CD14-positive monocyte (primary cell): ENCODE results near the gene SMCO4. TPM values are rescaled to one million over a fixed set of nuclear protein-coding genes. Genes with fewer than 3 reads are reported as not detected.

Experiments
- DNase-seq, 3 donors: peaks; one replicate each; pipeline ENCODE4 v3.0.0-alpha.2; 2011 to 2022
- H2AFZ ChIP-seq: 2 replicates; pipeline ENCODE4 v1.6.0; 2012; ENCODE audit warnings: mild to moderate bottlenecking, low read depth, low read length, inconsistent platforms; ENCODE audit not compliant: insufficient read depth, poor library complexity, severe bottlenecking
- H3K27ac ChIP-seq, 2 donors: 1 replicate in 1 of 2; 2 replicates in 1 of 2; pipeline ENCODE4 v1.5.1; 2012 to 2013; ENCODE audit warnings: low read length in 2 of 2, control low read depth in 1 of 2, inconsistent platforms in 1 of 2, low read depth in 1 of 2, mild to moderate bottlenecking in 1 of 2
- H3K27me3 ChIP-seq, 2 donors: one replicate each; pipeline versions ENCODE4 v1.6.0 to v1.6.1; 2011 to 2013; ENCODE audit warnings: low read length in 2 of 2; ENCODE audit not compliant: control insufficient read depth in 2 of 2, insufficient read depth in 2 of 2
- H3K36me3 ChIP-seq, 2 donors: replicated peaks in 1 of 2; 1 replicate in 1 of 2; 2 replicates in 1 of 2; pipeline versions ENCODE4 v1.5.1 to v1.6.1; 2012 to 2013; ENCODE audit warnings: low read length in 2 of 2, control low read depth in 1 of 2, inconsistent platforms in 1 of 2, mild to moderate bottlenecking in 1 of 2; ENCODE audit not compliant: insufficient read depth in 2 of 2, control insufficient read depth in 1 of 2
- H3K4me1 ChIP-seq, 2 donors: 1 replicate in 1 of 2; 2 replicates in 1 of 2; pipeline versions ENCODE4 v1.5.1 to v1.6.1; 2012 to 2013; ENCODE audit warnings: low read length in 2 of 2, control low read depth in 1 of 2, inconsistent platforms in 1 of 2, mild to moderate bottlenecking in 1 of 2, moderate library complexity in 1 of 2; ENCODE audit not compliant: insufficient read depth in 2 of 2, control insufficient read depth in 1 of 2
- H3K4me2 ChIP-seq: replicated peaks from 2 replicates; pipeline ENCODE3; 2012; ENCODE audit warnings: low read length, moderate library complexity, mild to moderate bottlenecking; ENCODE audit not compliant: poor library complexity, severe bottlenecking; ENCODE audit errors: extremely low read depth
- H3K4me3 ChIP-seq, 3 experiments: fragments of 200-600 bp in 1 of 3; sonication (generic) in 1 of 3; replicated peaks in 1 of 3; 1 replicate in 2 of 3; 2 replicates in 1 of 3; pipeline ENCODE4 v1.5.1; 2011 to 2013; ENCODE audit warnings: low read length in 3 of 3, mild to moderate bottlenecking in 3 of 3, control low read depth in 2 of 3, low read depth in 2 of 3, inconsistent platforms in 1 of 3, moderate library complexity in 1 of 3
- H3K79me2 ChIP-seq: 2 replicates; pipeline ENCODE4 v1.6.0; 2012; ENCODE audit warnings: mild to moderate bottlenecking, control low read depth, inconsistent platforms, low read length, moderate library complexity; ENCODE audit not compliant: insufficient read depth
- H3K9ac ChIP-seq: 2 replicates; pipeline ENCODE4 v1.6.0; 2017; ENCODE audit warnings: low read length, mild to moderate bottlenecking; ENCODE audit not compliant: insufficient read depth, poor library complexity, severe bottlenecking
- H3K9me3 ChIP-seq, 2 donors: replicated peaks in 1 of 2; 1 replicate in 1 of 2; 2 replicates in 1 of 2; pipeline versions ENCODE4 v1.5.1 to v1.6.1; 2012 to 2013; ENCODE audit warnings: low read length in 2 of 2, control low read depth in 1 of 2; ENCODE audit not compliant: control insufficient read depth in 1 of 2, insufficient read depth in 1 of 2
- H4K20me1 ChIP-seq: 2 replicates; pipeline ENCODE4 v1.6.0; 2012; ENCODE audit warnings: mild to moderate bottlenecking, low read length, control low read depth, moderate library complexity; ENCODE audit not compliant: insufficient read depth
- H3K27ac Mint-ChIP-seq, 7 donors: one replicate each; pipeline ENCODE4 v1.8.0; 2020; ENCODE audit warnings: mild to moderate bottlenecking in 7 of 7, mixed read lengths in 7 of 7, moderate library complexity in 6 of 7, inconsistent platforms in 2 of 7
- H3K27me3 Mint-ChIP-seq, 3 donors: one replicate each; pipeline ENCODE4 v1.8.0; 2021 to 2022; ENCODE audit warnings: low read depth in 3 of 3, mild to moderate bottlenecking in 3 of 3, mixed read lengths in 3 of 3, moderate library complexity in 3 of 3, inconsistent platforms in 1 of 3
- H3K36me3 Mint-ChIP-seq, 2 donors: one replicate each; pipeline ENCODE4 v1.8.0; 2020; ENCODE audit warnings: mixed read lengths in 2 of 2, inconsistent platforms in 1 of 2, mild to moderate bottlenecking in 1 of 2
- H3K4me1 Mint-ChIP-seq: one replicate; pipeline ENCODE4 v1.8.0; 2020; ENCODE audit warnings: mild to moderate bottlenecking, mixed read lengths
- H3K4me3 Mint-ChIP-seq, 2 donors: one replicate each; pipeline ENCODE4 v1.8.0; 2020; ENCODE audit warnings: mild to moderate bottlenecking in 2 of 2, mixed read lengths in 2 of 2, moderate library complexity in 1 of 2
- H3K9me3 Mint-ChIP-seq, 7 donors: one replicate each; pipeline ENCODE4 v1.8.0; 2020 to 2022; ENCODE audit warnings: mixed read lengths in 7 of 7, mild to moderate bottlenecking in 6 of 7, moderate library complexity in 6 of 7, inconsistent platforms in 2 of 7
- WGBS: methylation state at CpG from one replicate; pipeline ENCODE4 v1.1.5; 2013; ENCODE audit warnings: missing lambda C conversion rate; ENCODE audit not compliant: insufficient coverage; 5-methylcytosine and 5-hydroxymethylcytosine counted together
- intact Hi-C, 2 donors: fragments of 100-400 bp; cut with micrococcal nuclease; formaldehyde crosslinking; loops; one replicate each; pipeline versions ENCODE4 v1.15.0 to v1.15.1; 2023
- polyA plus RNA-seq, 3 donors: library from polyadenylated mRNA; depleted of rRNA in 1 of 3; unstranded in 2 of 3; stranded (reverse) in 1 of 3; fragments of 300-500 nt in 2 of 3; fragments of >200 nt in 1 of 3; fragmentation: Illumina TruSeq in 2 of 3; gene quantifications; 1 replicate in 2 of 3; 2 replicates in 1 of 3; pipeline ENCODE4 v1.2.3, GENCODE V29; 2012 to 2021
- TF ChIP-seq, protein P1 (sequence below): fragments of 200-600 bp; IDR thresholded peaks from one replicate; pipeline ENCODE4 v1.8.0; 2022; ENCODE audit warnings: antibody characterized with exemption, mild to moderate bottlenecking

Gene SMCO4
- polyA plus RNA-seq, 3 donors, result 110 to 242 (median 169) TPM

DNA sequence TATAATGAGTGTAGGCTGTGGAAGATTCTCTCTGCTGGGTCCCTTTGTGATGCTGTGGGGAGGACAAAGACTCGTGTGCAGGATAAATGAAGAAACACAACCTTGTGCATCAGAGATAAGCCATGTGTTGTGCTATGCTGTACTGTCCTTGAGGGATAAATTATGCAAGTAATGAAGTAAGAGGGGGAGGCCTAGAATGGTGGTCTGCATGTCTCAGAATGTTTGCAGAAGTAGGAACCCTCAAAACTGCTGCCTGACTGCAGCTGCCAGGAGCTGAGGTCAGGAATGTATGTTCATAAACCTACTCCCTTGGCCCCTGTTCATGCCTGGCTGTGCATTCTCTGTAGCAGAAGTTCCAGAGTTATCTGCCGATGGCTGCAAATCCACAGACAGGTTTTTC lies 4.6 kb upstream of the SMCO4 start:
- intact Hi-C loops, result loop anchor here (10.0 kb wide), 3 partner anchors 107 to 313 kb away; no protein-coding TSS in a partner anchor
- H3K36me3 Mint-ChIP-seq, result no peaks in the 10 kb centered on the region
- peaks cover 10% of the 10 kb centered on the region for H3K4me1 Mint-ChIP-seq
- TF ChIP-seq, protein P1, sequence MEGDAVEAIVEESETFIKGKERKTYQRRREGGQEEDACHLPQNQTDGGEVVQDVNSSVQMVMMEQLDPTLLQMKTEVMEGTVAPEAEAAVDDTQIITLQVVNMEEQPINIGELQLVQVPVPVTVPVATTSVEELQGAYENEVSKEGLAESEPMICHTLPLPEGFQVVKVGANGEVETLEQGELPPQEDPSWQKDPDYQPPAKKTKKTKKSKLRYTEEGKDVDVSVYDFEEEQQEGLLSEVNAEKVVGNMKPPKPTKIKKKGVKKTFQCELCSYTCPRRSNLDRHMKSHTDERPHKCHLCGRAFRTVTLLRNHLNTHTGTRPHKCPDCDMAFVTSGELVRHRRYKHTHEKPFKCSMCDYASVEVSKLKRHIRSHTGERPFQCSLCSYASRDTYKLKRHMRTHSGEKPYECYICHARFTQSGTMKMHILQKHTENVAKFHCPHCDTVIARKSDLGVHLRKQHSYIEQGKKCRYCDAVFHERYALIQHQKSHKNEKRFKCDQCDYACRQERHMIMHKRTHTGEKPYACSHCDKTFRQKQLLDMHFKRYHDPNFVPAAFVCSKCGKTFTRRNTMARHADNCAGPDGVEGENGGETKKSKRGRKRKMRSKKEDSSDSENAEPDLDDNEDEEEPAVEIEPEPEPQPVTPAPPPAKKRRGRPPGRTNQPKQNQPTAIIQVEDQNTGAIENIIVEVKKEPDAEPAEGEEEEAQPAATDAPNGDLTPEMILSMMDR, result no peak
- Histone ChIP-seq H3K4me3 (no peak overlapping the region), H4K20me1 (no peaks in the 10 kb centered on the region), H3K36me3 (no peaks in the 10 kb centered on the region), H3K79me2 (peaks cover 1% of the 10 kb centered on the region), H3K4me2 (no peak overlapping the region), H3K27ac (no peak overlapping the region), H3K9ac (no peak overlapping the region), H3K9me3 (no peaks in the 10 kb centered on the region), H3K4me1 (peaks cover 5 to 9% of the 10 kb centered on the region in 2 donors), H2AFZ (no peak overlapping the region), H3K27me3 (no peaks in the 10 kb centered on the region)
- H3K27ac Mint-ChIP-seq, result no peak overlapping the region
- 31% methylated on average over 1 of the region's 2 CpGs for WGBS
- peaks cover 0 to 4% (median 0%) of the 10 kb centered on the region in 3 donors for H3K27me3 Mint-ChIP-seq
- no peak overlapping the region for H3K4me3 Mint-ChIP-seq
- no peak for DNase-seq
- H3K9me3 Mint-ChIP-seq, result no peaks in the 10 kb centered on the region

DNA sequence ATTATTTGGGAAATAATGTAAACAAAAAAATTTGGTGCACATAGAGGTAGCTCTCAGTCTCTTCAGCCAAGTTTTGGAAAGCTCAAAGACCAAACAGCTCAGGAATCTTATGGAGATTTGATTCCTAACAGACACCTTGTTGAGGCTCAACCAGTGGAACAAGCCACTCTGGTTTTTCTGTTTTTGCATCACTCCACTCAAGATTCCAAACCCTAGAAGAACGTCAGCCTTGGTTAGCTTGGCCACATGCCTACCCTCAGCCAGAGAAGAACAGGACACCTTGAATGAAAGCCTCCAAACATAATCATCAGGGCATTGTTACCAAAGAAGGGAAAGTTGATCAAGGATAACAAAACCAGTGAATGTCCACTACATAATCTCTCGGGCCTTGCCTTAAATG lies 3.8 kb upstream of the SMCO4 start:
- no peaks in the 10 kb centered on the region for H3K36me3 ChIP-seq
- no peak overlapping the region for H3K27ac ChIP-seq
- Mint-ChIP-seq H3K27ac (no peak overlapping the region), H3K36me3 (no peaks in the 10 kb centered on the region), H3K27me3 (peaks cover 0 to 4% (median 0%) of the 10 kb centered on the region in 3 donors), H3K4me1 (peaks cover 14% of the 10 kb centered on the region), H3K4me3 (no peak overlapping the region), H3K9me3 (no peaks in the 10 kb centered on the region)
- H3K79me2 ChIP-seq, result peaks cover 9% of the 10 kb centered on the region
- no peak overlapping the region for H3K4me3 ChIP-seq
- H3K9me3 ChIP-seq, result no peaks in the 10 kb centered on the region
- no peak overlapping the region for H3K4me2 ChIP-seq
- WGBS, result no CpG with 5 or more reads among the region's 2 CpGs
- intact Hi-C loops, result loop anchor here (10.0 kb wide), 3 partner anchors 108 to 312 kb away; no protein-coding TSS in a partner anchor
- TF ChIP-seq, protein P1, result no peak
- H3K27me3 ChIP-seq, result no peaks in the 10 kb centered on the region
- no peak overlapping the region for H2AFZ ChIP-seq
- H3K4me1 ChIP-seq, result peaks cover 9 to 15% of the 10 kb centered on the region in 2 donors
- H3K9ac ChIP-seq, result no peak overlapping the region
- DNase-seq, result no peak
- H4K20me1 ChIP-seq, result no peaks in the 10 kb centered on the region
